NCI-H1105 treated with DMSO at 0.1 percent for 48 hours (cell line): ENCODE measurements around the gene CALN1.
"Not testable (repeated sequence)": the region's sequence is repeated elsewhere in the genome, so short reads cannot be mapped to it uniquely, and the experiment has no call there.

ENCODE experiments used
- DNase-seq: peaks from one replicate; lab custom pipeline; 2025; lab: John Stamatoyannopoulos, UW

Gene CALN1

DNA sequence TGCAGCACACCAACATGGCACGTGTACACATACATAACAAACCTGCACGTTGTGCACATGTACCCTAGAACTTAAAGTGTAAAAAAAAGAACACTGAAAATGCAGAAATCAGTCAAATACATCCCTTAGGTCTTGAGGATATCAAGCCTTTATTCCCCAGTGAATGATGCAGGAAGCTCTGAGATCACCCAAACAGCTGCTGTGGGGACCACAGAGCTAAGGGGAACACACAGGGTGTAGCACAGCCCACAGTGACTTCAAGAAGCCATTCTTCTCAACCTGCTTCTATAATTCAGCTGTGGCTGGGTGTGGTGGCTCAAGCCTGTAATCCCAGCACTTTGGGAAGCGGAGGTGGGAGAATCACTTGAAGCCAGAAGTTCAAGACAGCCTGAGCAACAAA, 314.9 kb downstream of the CALN1 start:
- DNase-seq = no peak

DNA sequence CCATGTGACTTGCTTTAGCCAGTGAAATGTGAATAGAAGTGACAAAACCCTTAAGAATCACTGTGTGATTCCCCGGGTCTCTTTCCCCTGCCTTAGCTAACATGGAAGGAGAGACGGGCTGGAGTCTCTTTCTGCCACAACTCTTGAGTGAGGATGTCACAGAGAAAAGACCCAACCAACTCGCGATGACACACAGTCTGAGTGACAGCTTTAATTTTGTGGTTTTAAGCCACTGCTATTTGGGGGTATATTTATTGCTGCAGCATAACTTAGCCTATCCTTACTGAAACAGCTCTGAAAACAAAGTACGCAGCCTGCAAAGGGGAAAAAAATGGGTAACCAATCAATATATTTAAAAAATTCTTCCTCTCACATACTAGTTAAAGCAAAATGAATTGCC, 319.4 kb downstream of the CALN1 start:
- DNase-seq = no peak

DNA sequence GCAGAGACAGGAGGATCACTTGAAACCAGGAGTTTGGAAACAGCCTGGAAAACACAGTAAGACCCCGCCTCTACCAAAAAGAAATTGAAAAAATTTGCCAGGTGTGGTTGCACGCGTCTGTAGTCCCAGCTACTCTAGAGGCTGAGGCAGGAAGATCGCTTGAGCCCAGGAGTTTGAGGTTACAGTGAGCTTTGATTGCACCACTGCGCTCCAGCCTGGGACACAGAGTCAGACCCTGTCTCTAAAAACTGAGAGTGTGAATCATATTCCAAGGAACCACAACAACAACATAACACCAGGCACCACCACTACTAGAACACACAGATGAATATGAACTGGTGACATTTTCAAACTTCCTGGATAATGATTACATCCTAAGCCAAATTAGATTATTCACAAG, 324.2 kb downstream of the CALN1 start:
- no peak for DNase-seq

DNA sequence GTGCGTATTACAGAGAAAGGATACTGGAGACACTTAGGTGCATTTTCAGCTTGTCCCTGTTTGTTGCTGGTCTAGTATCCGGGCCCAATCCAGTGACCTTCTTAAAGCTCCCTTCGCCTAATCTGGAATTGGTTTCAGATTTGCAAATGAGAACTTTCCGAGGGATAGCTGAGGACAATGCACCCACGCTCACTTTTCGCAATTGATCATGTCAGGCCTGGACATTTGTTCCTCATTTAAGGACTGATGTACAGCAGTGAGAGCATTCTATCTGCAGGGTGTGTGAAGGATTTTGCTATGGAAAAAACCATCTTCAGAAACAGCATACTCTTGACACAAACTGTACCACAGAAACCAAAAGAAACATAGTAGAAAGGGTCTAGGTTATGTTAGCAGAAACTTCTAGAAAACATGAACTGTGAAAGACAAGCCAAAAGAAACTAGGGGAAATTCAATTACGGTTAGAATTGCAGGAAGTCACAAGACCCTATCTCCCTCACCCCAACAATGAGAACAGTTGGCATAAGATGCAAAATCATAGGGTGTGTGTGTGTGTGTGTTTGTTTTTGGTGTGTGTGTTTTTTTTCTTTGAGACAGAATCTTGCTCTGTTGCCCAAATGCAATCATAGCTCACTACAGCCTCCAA, 331.1 kb downstream of the CALN1 start:
- DNase-seq = no peak

DNA sequence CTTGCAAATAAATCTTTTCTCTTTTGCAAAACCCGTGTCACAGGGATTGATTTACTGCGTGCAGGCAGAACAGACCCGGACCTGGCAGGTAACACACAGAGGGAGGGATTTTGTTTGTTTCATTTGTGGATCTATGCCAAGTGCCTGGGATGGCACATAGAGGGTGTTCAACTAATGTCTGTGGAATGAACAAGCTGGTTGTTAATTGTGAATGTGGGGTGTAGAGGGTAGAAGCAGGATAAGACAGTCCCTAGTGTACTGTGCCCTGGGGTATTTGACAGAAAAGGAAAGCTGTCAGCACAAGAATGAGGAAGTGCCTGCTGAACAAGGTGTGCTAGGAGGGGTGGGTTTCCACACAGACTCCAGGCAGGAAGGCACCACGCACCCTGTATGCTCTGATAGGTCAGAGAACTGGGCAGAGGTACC, 331.8 kb downstream of the CALN1 start:
- no peak for DNase-seq

DNA sequence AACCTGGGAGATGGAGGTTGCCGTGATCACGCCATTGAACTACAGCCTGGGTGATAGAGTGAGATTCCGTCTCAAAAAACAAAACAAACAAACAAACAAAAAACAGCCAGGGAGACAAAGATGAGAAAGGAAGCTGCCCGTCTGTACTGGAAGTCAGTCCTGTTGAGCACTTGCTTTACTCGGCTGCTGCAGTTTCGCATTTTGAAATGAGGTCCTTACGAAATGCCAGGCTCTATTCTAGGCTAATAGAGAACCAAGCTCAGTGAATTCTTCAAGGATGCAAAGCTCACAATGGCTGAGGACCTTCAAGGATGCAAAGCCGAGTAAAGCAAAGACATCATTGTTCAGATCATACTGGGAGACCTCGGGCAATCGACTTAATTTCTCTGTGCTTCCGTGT, 333.3 kb downstream of the CALN1 start:
- DNase-seq = no peak

DNA sequence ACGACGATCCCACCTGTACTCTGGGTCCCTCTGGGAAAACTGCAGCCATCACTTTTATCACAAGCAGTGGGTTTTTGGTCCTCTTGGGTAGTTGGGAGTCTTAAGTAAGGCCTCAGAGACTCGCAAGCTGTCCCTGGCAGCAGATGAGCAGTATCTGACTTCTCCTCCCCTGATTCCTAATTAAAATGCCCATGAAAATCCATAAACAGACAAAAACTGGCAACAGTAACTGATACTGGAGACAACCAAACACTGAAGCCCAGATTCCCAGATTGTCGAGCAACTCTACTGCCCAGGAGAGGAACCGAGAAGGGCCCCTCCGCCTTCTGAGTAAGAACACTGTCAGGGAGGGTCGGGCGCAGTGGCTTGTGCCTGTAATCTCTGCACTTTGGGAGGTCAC, 333.8 kb downstream of the CALN1 start:
- DNase-seq = no peak

DNA sequence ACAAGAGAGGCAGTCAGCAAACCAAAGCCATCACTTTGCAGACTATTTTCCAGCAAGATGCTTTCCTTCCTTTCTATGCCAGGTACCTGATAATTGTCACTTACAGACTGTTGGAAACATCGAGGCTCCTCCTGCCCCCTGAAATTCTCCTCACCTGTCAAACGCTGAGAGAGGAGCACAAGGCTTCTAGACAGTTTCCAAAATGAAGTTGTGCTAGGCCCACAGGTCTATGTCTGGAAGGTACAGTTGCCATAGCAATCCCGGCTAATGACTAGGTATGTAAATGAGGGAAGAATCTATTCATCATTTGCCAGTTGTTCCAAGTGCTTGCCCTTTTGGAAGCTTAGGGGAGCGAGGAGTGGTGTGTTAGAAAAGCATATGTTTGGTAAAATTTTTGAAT, 334.4 kb downstream of the CALN1 start:
- DNase-seq = no peak

DNA sequence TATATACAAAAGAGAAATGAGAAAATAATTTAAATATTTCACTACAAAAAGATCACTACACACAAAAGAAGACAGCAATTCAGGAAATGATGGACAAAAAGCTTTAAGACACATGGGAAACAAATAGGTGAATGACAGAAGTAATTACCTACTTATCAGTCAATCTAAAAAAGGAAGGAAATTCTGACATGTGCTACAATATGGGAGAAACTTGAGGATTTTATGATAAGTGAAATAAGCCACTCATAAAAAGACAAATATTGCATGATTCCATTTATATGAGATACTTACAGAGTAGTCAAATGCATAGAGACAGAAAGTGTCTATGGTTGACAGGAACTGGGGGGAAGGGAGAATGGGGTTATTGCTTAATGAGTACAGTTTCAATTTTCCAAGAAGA, 339.2 kb downstream of the CALN1 start:
- no peak for DNase-seq

DNA sequence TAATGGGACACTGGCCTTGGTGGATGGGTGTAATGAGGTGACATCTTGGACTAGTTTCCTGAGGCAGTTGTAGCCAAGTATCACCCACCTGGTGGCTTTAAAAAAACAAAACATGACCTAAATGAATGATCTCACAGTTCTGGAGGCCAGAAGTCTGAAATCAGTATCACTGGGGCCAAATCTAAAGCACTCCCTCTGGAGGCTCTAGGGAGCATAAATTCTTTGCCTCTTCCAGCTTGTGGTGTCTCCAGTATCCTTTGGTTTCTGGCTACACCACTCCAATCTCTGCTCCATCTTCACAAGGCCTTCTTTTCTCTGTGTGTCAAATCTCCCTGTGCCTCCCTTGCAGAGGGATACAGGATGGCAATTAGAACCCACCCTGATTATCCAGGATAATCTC, 342.9 kb downstream of the CALN1 start:
- DNase-seq = no peak

DNA sequence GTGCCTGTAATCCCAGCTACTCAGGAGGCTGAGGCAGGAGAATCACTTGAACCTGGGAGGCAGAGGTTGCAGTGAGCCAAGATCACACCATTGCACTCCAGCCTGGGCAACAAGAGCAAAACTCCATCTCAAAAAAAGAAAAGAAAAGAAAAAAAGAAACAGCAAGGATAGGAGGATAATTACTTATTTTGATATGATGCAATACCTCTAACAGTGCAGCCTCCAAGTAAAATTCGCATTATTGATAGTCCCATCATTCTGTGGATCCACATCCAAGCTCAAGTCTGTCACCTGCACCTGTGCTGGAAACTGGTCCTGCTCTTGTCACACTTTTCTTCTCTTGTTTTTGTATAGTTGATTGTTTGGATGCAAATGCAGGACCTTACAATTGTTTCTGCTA, 346.4 kb downstream of the CALN1 start:
- not testable (repeated sequence) for DNase-seq

DNA sequence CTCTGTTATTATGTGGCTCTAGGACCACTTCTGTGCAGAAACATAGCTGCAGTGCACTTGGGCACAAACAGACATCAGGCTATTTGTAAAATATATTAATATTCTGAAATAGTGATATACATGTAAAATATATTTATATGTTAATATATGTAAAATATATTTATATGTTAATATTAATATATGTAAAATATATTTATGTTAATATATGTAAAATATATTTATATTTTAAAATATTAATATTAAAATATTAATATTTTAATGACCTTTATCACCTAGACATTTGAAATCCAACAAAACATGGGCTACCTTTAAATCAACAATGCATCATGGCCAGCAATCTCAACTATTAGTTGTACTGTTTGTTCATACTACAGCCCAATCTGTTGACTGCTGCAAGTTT, 347.2 kb downstream of the CALN1 start:
- DNase-seq = no peak

DNA sequence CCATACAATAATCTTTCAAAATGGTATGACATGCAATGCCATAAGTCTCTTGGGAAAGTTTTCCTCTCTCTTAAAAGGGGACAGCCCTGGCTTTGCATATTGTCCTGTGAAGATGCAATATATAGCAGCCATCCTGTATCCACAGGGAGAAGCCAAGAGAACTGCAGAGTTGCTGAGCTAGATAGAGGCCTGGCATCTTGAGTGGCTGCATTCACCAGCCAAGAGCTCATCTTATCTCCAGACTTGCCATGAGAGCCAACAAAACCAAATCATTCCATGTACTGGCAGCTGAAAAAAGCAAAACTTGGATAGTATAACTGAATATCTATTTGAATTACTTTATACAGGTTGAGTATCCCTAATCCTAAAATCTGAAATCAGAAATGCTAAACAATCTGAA, 348.8 kb downstream of the CALN1 start:
- no peak for DNase-seq

DNA sequence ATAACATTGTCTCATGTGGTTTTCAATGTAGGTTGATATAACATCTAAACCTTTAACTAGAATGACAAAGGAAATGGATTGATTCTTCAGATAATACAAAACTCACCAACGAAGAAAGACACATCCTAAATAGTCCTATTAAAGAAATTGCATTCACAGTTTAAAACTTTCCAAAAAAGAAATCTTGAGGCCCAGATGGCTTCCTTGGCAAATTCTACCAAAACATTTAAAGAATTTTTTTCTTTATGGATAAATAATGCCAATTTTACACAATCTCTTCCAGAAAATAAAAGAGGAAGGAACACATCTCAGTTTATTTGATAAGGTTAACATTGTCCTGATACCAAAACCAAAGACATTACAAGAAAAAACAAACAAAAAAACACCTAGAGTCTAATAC, 349.5 kb downstream of the CALN1 start:
- DNase-seq = no peak

DNA sequence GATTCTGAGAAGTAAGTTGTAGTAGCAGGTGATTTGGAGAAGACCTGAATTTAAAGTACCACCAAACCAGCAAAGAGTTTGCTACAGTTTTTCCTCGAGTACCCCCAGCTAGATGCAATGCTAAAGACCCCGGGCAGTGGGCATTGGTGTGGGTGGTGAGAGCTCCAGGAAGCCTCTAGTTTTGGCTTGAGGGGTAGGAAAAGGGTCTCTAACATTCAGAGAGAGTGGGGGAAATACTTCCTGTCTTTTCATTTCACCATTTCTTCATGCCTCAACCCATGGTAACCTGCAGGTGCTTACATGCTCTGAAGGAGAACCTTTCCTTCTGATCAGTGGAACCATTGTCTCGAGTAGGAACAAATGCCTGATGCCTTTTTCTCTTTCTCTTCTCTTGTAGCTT, 352.2 kb downstream of the CALN1 start:
- DNase-seq = no peak

DNA sequence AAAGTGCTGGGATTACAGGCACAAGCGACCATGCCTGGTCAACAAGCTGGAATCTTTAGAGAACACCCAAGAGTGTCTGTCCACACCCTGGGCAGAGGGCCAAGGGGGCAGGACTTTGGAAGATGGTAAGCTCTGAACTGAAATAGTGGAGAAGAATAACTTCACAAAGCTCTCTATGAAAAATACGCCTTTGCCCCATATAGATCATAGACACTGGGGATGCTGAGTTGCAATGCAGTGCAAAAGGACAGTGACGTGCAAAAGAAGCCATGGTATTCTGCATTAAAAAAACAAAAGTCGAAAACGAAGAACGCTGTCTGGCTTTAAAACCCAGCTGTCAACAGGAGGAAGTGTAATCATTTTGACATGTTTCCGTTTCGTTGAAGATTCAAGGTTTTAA, 353.6 kb downstream of the CALN1 start:
- no peak for DNase-seq

DNA sequence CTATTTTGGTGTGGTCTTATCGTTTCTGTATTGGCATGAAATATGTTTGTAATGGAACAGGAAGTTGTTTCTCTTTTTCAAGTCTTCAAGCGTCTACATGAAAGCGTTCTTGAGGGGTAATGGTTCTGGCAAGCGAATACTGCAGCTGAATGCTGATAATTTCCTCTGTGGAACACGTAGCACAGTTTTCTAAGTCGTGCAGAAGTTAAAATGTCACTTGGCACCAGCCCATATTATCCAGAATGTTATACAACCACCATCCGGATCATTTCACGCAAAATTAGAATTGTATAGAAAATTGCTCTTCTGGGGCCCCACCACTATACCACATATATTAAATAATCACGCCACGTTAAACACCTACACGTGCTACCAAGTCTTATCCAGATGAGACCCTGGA, 354.3 kb downstream of the CALN1 start:
- DNase-seq = no peak

DNA sequence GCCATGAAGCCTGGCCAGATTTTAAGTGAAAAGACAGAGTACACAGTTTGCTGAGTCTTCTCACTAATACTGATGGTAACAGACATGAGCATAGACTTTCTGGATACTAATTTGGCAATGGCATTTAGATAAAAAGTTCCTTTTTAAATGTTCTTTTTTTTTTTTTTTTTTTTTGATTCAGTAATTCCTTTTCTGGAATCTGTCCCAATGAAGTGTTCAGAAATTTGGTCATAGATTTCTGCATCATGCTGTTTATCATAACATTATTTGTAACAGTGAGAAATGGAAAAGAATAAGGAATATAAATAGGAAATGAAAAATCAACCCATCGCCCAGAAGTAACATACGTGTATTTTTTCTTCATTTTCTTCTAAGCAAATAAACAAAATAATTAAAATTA, 354.9 kb downstream of the CALN1 start:
- DNase-seq = no peak

DNA sequence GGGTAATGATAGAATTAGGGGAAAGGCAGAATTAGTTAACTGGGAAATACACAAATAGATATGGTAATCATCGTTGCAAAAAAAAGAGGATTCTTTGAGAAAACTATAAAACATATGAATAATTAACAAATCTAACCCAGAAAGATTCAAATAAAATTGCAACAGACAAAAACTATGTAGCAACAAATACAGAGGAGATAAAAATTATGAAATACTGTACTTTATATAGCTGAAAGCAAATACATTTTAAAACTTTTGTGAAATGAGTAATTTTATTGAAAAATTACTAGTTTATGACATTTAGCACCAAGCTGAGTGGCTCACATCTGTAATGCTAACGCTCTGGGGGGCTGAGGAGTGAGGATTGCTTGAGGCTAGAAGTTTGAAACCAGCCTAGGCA, 356.7 kb downstream of the CALN1 start:
- no peak for DNase-seq

DNA sequence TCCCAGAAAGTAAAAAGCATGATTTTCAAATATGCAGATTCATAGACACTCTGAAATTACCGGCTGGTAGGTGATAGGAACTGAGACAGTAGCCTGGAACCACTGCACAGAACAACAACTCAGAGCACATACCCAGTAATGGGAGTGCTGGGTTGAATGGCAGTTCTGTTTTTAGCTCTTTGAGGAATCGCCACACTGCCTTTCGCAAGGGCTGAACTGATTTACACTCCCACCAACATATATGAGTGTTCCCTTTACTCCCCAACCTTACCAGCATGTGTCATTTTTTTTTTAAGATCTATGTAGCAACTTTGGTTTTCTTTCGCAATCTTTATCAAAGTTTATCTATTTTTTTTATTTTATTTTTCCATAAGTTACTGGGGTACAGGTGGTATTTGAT, 358.8 kb downstream of the CALN1 start:
- no peak for DNase-seq

DNA sequence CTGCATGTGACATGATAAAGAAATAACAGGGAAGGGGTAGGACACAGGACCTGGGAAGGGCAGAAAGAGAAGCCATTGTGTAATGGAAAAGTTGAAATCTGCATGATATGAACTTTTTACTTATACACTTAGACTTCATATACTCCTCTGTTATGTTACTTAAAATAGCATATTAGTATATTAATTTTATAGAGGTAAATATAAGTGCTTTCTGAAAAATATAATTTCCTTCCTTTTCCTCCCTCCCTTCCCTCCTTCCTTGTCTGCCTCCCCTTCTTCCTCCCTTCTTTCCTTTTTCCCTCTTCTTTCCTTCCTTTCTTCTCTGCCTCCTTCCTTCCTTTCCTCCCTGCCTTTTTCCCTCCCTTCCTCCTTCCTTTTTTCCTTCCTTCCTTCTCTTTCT, 363.7 kb downstream of the CALN1 start:
- DNase-seq = no peak

DNA sequence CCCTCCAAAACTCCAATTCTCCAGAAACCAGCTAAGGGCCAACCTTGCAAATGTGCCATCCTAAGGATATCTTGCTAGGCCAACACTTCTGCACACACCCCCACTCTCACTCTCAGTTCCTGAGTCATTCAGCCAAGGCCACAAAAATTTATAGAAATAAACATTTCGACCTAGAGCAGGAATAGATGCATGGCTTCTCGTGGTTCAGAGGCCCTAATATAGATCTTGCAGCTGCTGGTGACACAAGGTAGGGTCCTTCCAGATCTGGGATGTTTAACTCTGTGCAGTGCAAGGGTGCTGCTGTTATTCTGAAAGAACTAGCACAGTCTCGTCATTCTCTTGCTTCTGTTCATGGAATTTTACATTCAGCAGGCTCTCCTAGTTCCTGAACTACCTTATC, 369.3 kb downstream of the CALN1 start:
- no peak for DNase-seq

DNA sequence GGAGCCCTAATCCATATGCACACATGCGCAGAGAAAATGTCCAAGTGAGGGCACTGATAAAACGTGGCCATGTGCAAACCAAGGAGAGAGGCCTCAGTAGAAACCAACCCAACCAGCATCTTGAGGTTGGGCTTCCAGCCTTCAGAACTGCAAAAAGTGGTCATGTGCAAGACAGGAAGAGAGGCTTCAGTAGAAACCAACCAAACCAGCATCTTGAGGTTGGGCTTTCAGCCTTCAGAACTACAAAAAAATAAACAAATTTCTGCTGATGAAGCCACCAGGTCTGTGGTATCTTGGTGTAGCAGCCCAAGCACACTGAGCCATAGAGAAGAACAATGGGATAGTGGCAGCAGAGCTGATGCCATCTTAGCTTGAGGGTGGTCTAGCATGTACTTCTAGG, 371.5 kb downstream of the CALN1 start:
- no peak for DNase-seq

DNA sequence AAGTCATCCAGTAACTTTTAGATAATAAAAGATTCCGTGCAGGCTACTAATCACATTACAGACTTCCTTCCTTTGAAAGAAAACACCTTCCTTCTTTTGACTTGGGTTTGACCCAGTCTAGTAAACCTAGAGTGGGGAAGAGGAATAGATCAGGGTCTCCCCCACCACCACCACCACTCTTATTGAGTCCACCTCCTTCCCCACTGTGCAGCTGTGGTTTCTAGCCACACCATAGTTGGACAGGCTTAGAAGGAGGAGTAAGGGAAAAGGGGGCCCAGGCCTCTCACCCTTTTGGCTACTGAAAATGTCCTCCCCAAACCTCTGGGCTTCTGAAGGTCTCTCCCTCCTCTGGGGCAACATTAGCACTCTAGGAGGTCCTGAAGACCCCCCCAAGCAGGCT, 372.7 kb downstream of the CALN1 start:
- no peak for DNase-seq
